Neural crest cell (in vitro differentiated cells): ENCODE data around the gene PAF1. TPM values are rescaled to one million over a fixed set of nuclear protein-coding genes. Genes with fewer than 3 reads are reported as not detected.
"Not testable (repeated sequence)": the region's sequence is repeated elsewhere in the genome, so short reads cannot be mapped to it uniquely, and the experiment has no call there.

Source experiments
- DNase-seq: peaks from one replicate; pipeline ENCODE4 v3.0.0; 2021; ENCODE audit warnings: low read depth, mixed read lengths, low spot score
- H3K27ac Mint-ChIP-seq: one replicate; pipeline ENCODE4 v1.8.0; 2021; ENCODE audit warnings: mild to moderate bottlenecking, mixed read lengths; ENCODE audit not compliant: unreplicated experiment
- H3K27me3 Mint-ChIP-seq: 2 replicates; pipeline ENCODE4 v1.8.0; 2021; ENCODE audit warnings: low read depth, mild to moderate bottlenecking, mixed read lengths
- H3K36me3 Mint-ChIP-seq: 2 replicates; pipeline ENCODE4 v1.8.0; 2021; ENCODE audit warnings: low read depth, mild to moderate bottlenecking, mixed read lengths
- H3K4me1 Mint-ChIP-seq: 2 replicates; pipeline ENCODE4 v1.8.0; 2021; ENCODE audit warnings: mixed read lengths
- H3K4me3 Mint-ChIP-seq: one replicate; pipeline ENCODE4 v1.8.0; 2021; ENCODE audit warnings: mild to moderate bottlenecking, mixed read lengths
- H3K9me3 Mint-ChIP-seq: 2 replicates; pipeline ENCODE4 v1.8.0; 2021; ENCODE audit warnings: mixed read lengths
- CTCF ChIP-seq: fragments of 200-600 bp; sonication (generic); conservative IDR thresholded peaks from 2 replicates; pipeline ENCODE4 v1.5.0; 2021; ENCODE audit warnings: antibody characterized with exemption, mild to moderate bottlenecking
- total RNA-seq: library from RNA; stranded (reverse); gene quantifications from 2 replicates; pipeline ENCODE4 v1.2.1, GENCODE V29; 2021

Gene PAF1
- total RNA-seq, 1 donor from 2014 or later, result 62.9 TPM

GRCh38 chr19:39380521-39381502, 10.1 kb downstream of the PAF1 start:
- Mint-ChIP-seq H3K36me3 (peaks cover 10% of the 10 kb centered on the region), H3K4me3 (no peak overlapping the region), H3K27me3 (no peaks in the 10 kb centered on the region), H3K4me1 (no peaks in the 10 kb centered on the region), H3K9me3 (no peaks in the 10 kb centered on the region), H3K27ac (no peak overlapping the region)
- DNase-seq, result no peak
- no peak for TF ChIP-seq CTCF

- TF ChIP-seq CTCF, result no peak
- no peak overlapping the region for H3K27ac Mint-ChIP-seq
- peaks cover 10% of the 10 kb centered on the region for H3K36me3 Mint-ChIP-seq
- H3K27me3 Mint-ChIP-seq, result no peaks in the 10 kb centered on the region
- H3K4me3 Mint-ChIP-seq, result no peak overlapping the region
- no peaks in the 10 kb centered on the region for H3K9me3 Mint-ChIP-seq
- DNase-seq, result no peak
- no peaks in the 10 kb centered on the region for H3K4me1 Mint-ChIP-seq
Measured at GRCh38 chr19:39379865-39380396, 11.0 kb downstream of the PAF1 start.

GRCh38 chr19:39379366-39379765, 11.5 kb downstream of the PAF1 start:
- not testable (repeated sequence) for DNase-seq, H3K4me3 Mint-ChIP-seq, H3K27ac Mint-ChIP-seq, H3K9me3 Mint-ChIP-seq, H3K4me1 Mint-ChIP-seq, H3K27me3 Mint-ChIP-seq
- peaks cover 10% of the 10 kb centered on the region for H3K36me3 Mint-ChIP-seq

GRCh38 chr19:39377373-39378362, 13.2 kb downstream of the PAF1 start:
- H3K36me3 Mint-ChIP-seq, result peaks cover 14% of the 10 kb centered on the region
- no peak overlapping the region for H3K4me3 Mint-ChIP-seq
- H3K27me3 Mint-ChIP-seq, result no peaks in the 10 kb centered on the region
- H3K9me3 Mint-ChIP-seq, result no peaks in the 10 kb centered on the region
- no peaks in the 10 kb centered on the region for H3K4me1 Mint-ChIP-seq
- no peak for DNase-seq
- TF ChIP-seq CTCF, result no peak
- H3K27ac Mint-ChIP-seq, result no peak overlapping the region

GRCh38 chr19:39375929-39376328, 15.0 kb downstream of the PAF1 start:
- no peak for DNase-seq
- H3K9me3 Mint-ChIP-seq, result no peaks in the 10 kb centered on the region
- peaks cover 13% of the 10 kb centered on the region for H3K36me3 Mint-ChIP-seq
- H3K4me3 Mint-ChIP-seq, result no peak overlapping the region
- no peak overlapping the region for H3K27ac Mint-ChIP-seq
- H3K27me3 Mint-ChIP-seq, result no peaks in the 10 kb centered on the region
- TF ChIP-seq CTCF, result no peak
- H3K4me1 Mint-ChIP-seq, result no peaks in the 10 kb centered on the region
